ENCODE data around the gene EBP. TPM values are rescaled to one million over a fixed set of nuclear protein-coding genes. Genes with fewer than 3 reads are reported as not detected.

EBP gene
- total and polyA plus RNA-seq, 7 donors = 3.8 to 11.9 (median 8.1) TPM

- intact Hi-C loops (cut with DNase I) = no loop called here
- no peak for ATAC-seq
- 63 to 75% (median 66%) methylated on average over 4 of the region's 4 CpGs for WGBS, 3 donors
- TF ChIP-seq CTCF (IDR thresholded peaks at IDR 0.05) = no peak
- no peak overlapping the region for H3K4me3 ChIP-seq
- H3K4me1 ChIP-seq = no peaks in the 10 kb centered on the region
- H3K9me3 ChIP-seq = no peaks in the 10 kb centered on the region
- DNase-seq = no peak
- H3K27me3 ChIP-seq (ENCODE audit: insufficient read depth in 3 of 3, low read length in 2 of 3) = peaks cover 0 to 7% (median 0%) of the 10 kb centered on the region in 3 donors
- no peak overlapping the region for H3K27ac ChIP-seq
- H3K36me3 ChIP-seq (ENCODE audit: insufficient read depth in 1 of 2, low read depth in 1 of 2) = no peaks in the 10 kb centered on the region
Measured at GRCh38 chrX:48496660-48497059, 24.9 kb upstream of the EBP start.

GRCh38 chrX:48497871-48498270 lies 23.7 kb upstream of the EBP start:
- Histone ChIP-seq H3K27me3 (ENCODE audit: insufficient read depth in 3 of 3, low read length in 2 of 3) (peaks cover 0 to 7% (median 0%) of the 10 kb centered on the region in 3 donors), H3K9me3 (no peaks in the 10 kb centered on the region), H3K27ac (no peak overlapping the region), H3K36me3 (ENCODE audit: insufficient read depth in 1 of 2, low read depth in 1 of 2) (no peaks in the 10 kb centered on the region), H3K4me1 (no peaks in the 10 kb centered on the region), H3K4me3 (no peak overlapping the region)
- ATAC-seq (no peak), DNase-seq (no peak)
- WGBS, 3 donors = 59 to 71% (median 64%) methylated on average over 5 of the region's 5 CpGs
- intact Hi-C loops (cut with DNase I) = no loop called here
- no peak for TF ChIP-seq CTCF (IDR thresholded peaks at IDR 0.05)

GRCh38 chrX:48498374-48498809 lies 23.2 kb upstream of the EBP start:
- 64 to 73% (median 72%) methylated on average over 6 of the region's 6 CpGs for WGBS, 3 donors
- no peaks in the 10 kb centered on the region for H3K4me1 ChIP-seq
- H3K4me3 ChIP-seq = no peak overlapping the region
- ATAC-seq (no peak), DNase-seq (no peak)
- no peaks in the 10 kb centered on the region for H3K9me3 ChIP-seq
- H3K27me3 ChIP-seq (ENCODE audit: insufficient read depth in 3 of 3, low read length in 2 of 3) = peaks cover 0 to 6% (median 0%) of the 10 kb centered on the region in 3 donors
- TF ChIP-seq CTCF (IDR thresholded peaks at IDR 0.05) = no peak
- intact Hi-C loops (cut with DNase I) = no loop called here
- no peaks in the 10 kb centered on the region for H3K36me3 ChIP-seq (ENCODE audit: insufficient read depth in 1 of 2, low read depth in 1 of 2)
- H3K27ac ChIP-seq = no peak overlapping the region

GRCh38 chrX:48504261-48504660 lies 17.3 kb upstream of the EBP start:
- no peak for TF ChIP-seq CTCF (IDR thresholded peaks at IDR 0.05)

GRCh38 chrX:48505481-48505880 lies 16.1 kb upstream of the EBP start:
- TF ChIP-seq CTCF (IDR thresholded peaks at IDR 0.05) = no peak
- Histone ChIP-seq H3K4me3 (no peak overlapping the region), H3K27ac (no peak overlapping the region), H3K27me3 (ENCODE audit: insufficient read depth in 3 of 3, low read length in 2 of 3) (no peaks in the 10 kb centered on the region), H3K9me3 (no peaks in the 10 kb centered on the region), H3K4me1 (no peaks in the 10 kb centered on the region), H3K36me3 (ENCODE audit: insufficient read depth in 1 of 2, low read depth in 1 of 2) (no peaks in the 10 kb centered on the region)
- 69 to 89% (median 83%) methylated on average over 5 of the region's 5 CpGs for WGBS, 3 donors
- ATAC-seq = no peak
- DNase-seq = no peak
- intact Hi-C loops (cut with DNase I) = no loop called here

More at GRCh38 chrX:48504261-48504660, 17.3 kb upstream of the EBP start:
- Histone ChIP-seq H3K27ac (no peak overlapping the region), H3K36me3 (ENCODE audit: insufficient read depth in 1 of 2, low read depth in 1 of 2) (no peaks in the 10 kb centered on the region), H3K4me3 (no peak overlapping the region), H3K27me3 (ENCODE audit: insufficient read depth in 3 of 3, low read length in 2 of 3) (no peaks in the 10 kb centered on the region), H3K9me3 (no peaks in the 10 kb centered on the region), H3K4me1 (no peaks in the 10 kb centered on the region)
- intact Hi-C loops (cut with DNase I) = no loop called here
- WGBS, 3 donors = 63 to 72% (median 65%) methylated on average over 7 of the region's 7 CpGs
- DNase-seq = no peak
- no peak for ATAC-seq

Data from psoas muscle (tissue), 8 donors.